Activated CD4-positive, alpha-beta T cell treated with anti-CD3 and anti-CD28 coated beads for 36 hours (primary cell): ENCODE results near the gene GCNT3. TPM values are rescaled to one million over a fixed set of nuclear protein-coding genes. Genes with fewer than 3 reads are reported as not detected.

Experiments used
- ATAC-seq: fragments of 200-7000 bp; cut with Tn5 transposase; one replicate; pipeline ENCODE4 v1.10.0; 2021; ENCODE audit warnings: mild to moderate bottlenecking, moderate library complexity
- CTCF ChIA-PET: fragments of 350-600 bp; sonication (Branson Sonifier 250); formaldehyde crosslinking; loops from one replicate; lab custom pipeline; 2021; ENCODE audit warnings: antibody characterized with exemption; lab: Charles Lee
- POLR2A ChIA-PET: fragments of 350-600 bp; sonication (Branson Sonifier 250); formaldehyde crosslinking; loops from one replicate; lab custom pipeline; 2021; ENCODE audit warnings: antibody characterized with exemption, inconsistent platforms; lab: Charles Lee
- DNase-seq: peaks from one replicate; pipeline ENCODE4 v3.0.0-alpha.2; 2020
- H3K27ac Mint-ChIP-seq: one replicate; pipeline ENCODE4 v1.8.0; 2021; ENCODE audit warnings: mixed read lengths
- H3K27me3 Mint-ChIP-seq: one replicate; pipeline ENCODE4 v1.8.0; 2021; ENCODE audit warnings: mixed read lengths
- H3K36me3 Mint-ChIP-seq: one replicate; pipeline ENCODE4 v1.8.0; 2021; ENCODE audit warnings: low read depth, mixed read lengths
- H3K4me1 Mint-ChIP-seq: one replicate; pipeline ENCODE4 v1.8.0; 2021; ENCODE audit warnings: mixed read lengths
- H3K4me3 Mint-ChIP-seq: one replicate; pipeline ENCODE4 v1.8.0; 2021; ENCODE audit warnings: mild to moderate bottlenecking, moderate library complexity, mixed read lengths
- H3K9me3 Mint-ChIP-seq: one replicate; pipeline ENCODE4 v1.8.0; 2021; ENCODE audit warnings: low read depth, mixed read lengths
- intact Hi-C, 2 experiments: fragments of 100-400 bp; cut with DNase I in 1 of 2; cut with micrococcal nuclease in 1 of 2; formaldehyde crosslinking; loops; one replicate each; pipeline versions ENCODE4 v1.14.2 to v1.15.1; 2022 to 2024; cut with DNase I, micrococcal nuclease
- total RNA-seq, 2 experiments: library from RNA; stranded (reverse); gene quantifications; one replicate each; pipeline ENCODE4 v1.2.3, GENCODE V29; 2021

Gene GCNT3
- total RNA-seq: not detected

- CTCF ChIA-PET: interaction anchor here (0.6 to 1.7 kb wide), 5 partner anchors 18 to 83 kb away, joined by 3 to 5 read pairs (median 3); no protein-coding TSS in a partner anchor
These were observed at the start of gene GCNT3 for GRCh38 chr15:59611276-59612260. Gene GCNT3, plus strand, starts transcription at chr15:59611783. Its CDS starts 6,456 bp downstream, at chr15:59618239.

GRCh38 chr15:59562448-59563186 lies 49.0 kb upstream of the GCNT3 start:
- no peaks in the 10 kb centered on the region for H3K4me1 Mint-ChIP-seq
- H3K4me3 Mint-ChIP-seq: no peak overlapping the region
- H3K36me3 Mint-ChIP-seq: no peaks in the 10 kb centered on the region
- no peak for ATAC-seq
- CTCF ChIA-PET: interaction anchor here (0.6 to 1.0 kb wide), 3 partner anchors 29 to 333 kb away, joined by 3 to 4 read pairs (median 3); no protein-coding TSS in a partner anchor
- H3K9me3 Mint-ChIP-seq: peaks cover 2% of the 10 kb centered on the region
- intact Hi-C loops: no loop called here
- no peak for DNase-seq
- POLR2A ChIA-PET: no interaction called here
- no peak overlapping the region for H3K27ac Mint-ChIP-seq
- H3K27me3 Mint-ChIP-seq: peaks cover 3% of the 10 kb centered on the region

More at GRCh38 chr15:59611276-59612260, at the start of gene GCNT3:
- no peaks in the 10 kb centered on the region for H3K9me3 Mint-ChIP-seq
- no peak for DNase-seq
- no peak for ATAC-seq
- intact Hi-C loops: no loop called here
- peaks cover 4% of the 10 kb centered on the region for H3K4me1 Mint-ChIP-seq
- peaks cover 20% of the 10 kb centered on the region for H3K27me3 Mint-ChIP-seq
- no peaks in the 10 kb centered on the region for H3K36me3 Mint-ChIP-seq
- no peak within 1 kb of the TSS for H3K27ac Mint-ChIP-seq
- H3K4me3 Mint-ChIP-seq: no peak within 1 kb of the TSS
- POLR2A ChIA-PET: no interaction called here

GRCh38 chr15:59565299-59565698 lies 46.3 kb upstream of the GCNT3 start:
- peaks cover 6% of the 10 kb centered on the region for H3K27me3 Mint-ChIP-seq
- peaks cover 2% of the 10 kb centered on the region for H3K9me3 Mint-ChIP-seq
- intact Hi-C loops: no loop called here
- ChIA-PET POLR2A (no interaction called here), CTCF (no interaction called here)
- no peaks in the 10 kb centered on the region for H3K4me1 Mint-ChIP-seq
- H3K4me3 Mint-ChIP-seq: no peak overlapping the region
- DNase-seq (no peak), ATAC-seq (no peak)
- H3K27ac Mint-ChIP-seq: no peak overlapping the region
- no peaks in the 10 kb centered on the region for H3K36me3 Mint-ChIP-seq

- Mint-ChIP-seq H3K27ac (no peak overlapping the region), H3K9me3 (peaks cover 2% of the 10 kb centered on the region), H3K4me1 (no peaks in the 10 kb centered on the region), H3K36me3 (no peaks in the 10 kb centered on the region), H3K4me3 (no peak overlapping the region), H3K27me3 (peaks cover 6% of the 10 kb centered on the region)
- no peak for ATAC-seq
- POLR2A ChIA-PET: no interaction called here
- CTCF ChIA-PET: interaction anchor here (0.6 to 1.0 kb wide), 4 partner anchors 18 to 1594 kb away, joined by 3 read pairs; no protein-coding TSS in a partner anchor
- intact Hi-C loops: no loop called here
- DNase-seq: no peak
These were observed 44.3 kb upstream of the GCNT3 start for GRCh38 chr15:59567324-59567723.

GRCh38 chr15:59569477-59569876 lies 42.1 kb upstream of the GCNT3 start:
- H3K27ac Mint-ChIP-seq: no peak overlapping the region
- H3K4me3 Mint-ChIP-seq: no peak overlapping the region
- H3K4me1 Mint-ChIP-seq: no peaks in the 10 kb centered on the region
- H3K9me3 Mint-ChIP-seq: peaks cover 2% of the 10 kb centered on the region
- CTCF ChIA-PET: interaction anchor here (0.7 kb wide), 1 partner anchor 27 kb away, joined by 4 read pairs; no protein-coding TSS in a partner anchor
- DNase-seq: no peak
- intact Hi-C loops: no loop called here
- H3K27me3 Mint-ChIP-seq: peaks cover 6% of the 10 kb centered on the region
- ATAC-seq: no peak
- POLR2A ChIA-PET: no interaction called here
- no peaks in the 10 kb centered on the region for H3K36me3 Mint-ChIP-seq

GRCh38 chr15:59570315-59570714 lies 41.3 kb upstream of the GCNT3 start:
- no peak for DNase-seq
- Mint-ChIP-seq H3K27me3 (peaks cover 6% of the 10 kb centered on the region), H3K4me1 (no peaks in the 10 kb centered on the region), H3K9me3 (peaks cover 2% of the 10 kb centered on the region), H3K27ac (no peak overlapping the region), H3K36me3 (no peaks in the 10 kb centered on the region), H3K4me3 (no peak overlapping the region)
- intact Hi-C loops: no loop called here
- ChIA-PET POLR2A (no interaction called here), CTCF (interaction anchor here (0.7 kb wide), 2 partner anchors 11 to 26 kb away, joined by 3 to 4 read pairs; no protein-coding TSS in a partner anchor)
- ATAC-seq: no peak

- CTCF ChIA-PET: no interaction called here
- intact Hi-C loops: loop anchor here in 1 of 2 experiments (2.0 kb wide), 1 partner anchor 55 kb away; no protein-coding TSS in a partner anchor
- no peaks in the 10 kb centered on the region for H3K36me3 Mint-ChIP-seq
- no peak overlapping the region for H3K4me3 Mint-ChIP-seq
- H3K27me3 Mint-ChIP-seq: peaks cover 5% of the 10 kb centered on the region
- no peaks in the 10 kb centered on the region for H3K4me1 Mint-ChIP-seq
- POLR2A ChIA-PET: no interaction called here
- no peak overlapping the region for H3K27ac Mint-ChIP-seq
- no peak for DNase-seq
- H3K9me3 Mint-ChIP-seq: no peaks in the 10 kb centered on the region
- no peak for ATAC-seq
These were observed 40.0 kb upstream of the GCNT3 start for GRCh38 chr15:59571606-59572005.

- no peak for DNase-seq
- Mint-ChIP-seq H3K9me3 (no peaks in the 10 kb centered on the region), H3K4me1 (peaks cover 10% of the 10 kb centered on the region), H3K36me3 (no peaks in the 10 kb centered on the region), H3K27me3 (peaks cover 6% of the 10 kb centered on the region), H3K4me3 (no peak overlapping the region), H3K27ac (no peak overlapping the region)
- POLR2A ChIA-PET: no interaction called here
- ATAC-seq: no peak
- CTCF ChIA-PET: no interaction called here
- intact Hi-C loops: loop anchor here in 1 of 2 experiments (5.0 kb wide), 1 partner anchor 59 kb away; no protein-coding TSS in a partner anchor
These were observed 28.5 kb upstream of the GCNT3 start for GRCh38 chr15:59583088-59583487.

- intact Hi-C loops: no loop called here
- peaks cover 4% of the 10 kb centered on the region for H3K27me3 Mint-ChIP-seq
- DNase-seq (no peak), ATAC-seq (no peak)
- H3K27ac Mint-ChIP-seq: no peak overlapping the region
- H3K9me3 Mint-ChIP-seq: no peaks in the 10 kb centered on the region
- no peak overlapping the region for H3K4me3 Mint-ChIP-seq
- CTCF ChIA-PET: interaction anchor here (0.6 to 0.7 kb wide), 2 partner anchors 50 to 76 kb away, joined by 3 to 4 read pairs; no protein-coding TSS in a partner anchor
- H3K4me1 Mint-ChIP-seq: peaks cover 30% of the 10 kb centered on the region
- POLR2A ChIA-PET: interaction anchor here (0.5 kb wide), 1 partner anchor 861 kb away, joined by 4 read pairs; no protein-coding TSS in a partner anchor
- H3K36me3 Mint-ChIP-seq: no peaks in the 10 kb centered on the region
These were observed 24.3 kb upstream of the GCNT3 start for GRCh38 chr15:59587085-59587826.

GRCh38 chr15:59590027-59590426 lies 21.6 kb upstream of the GCNT3 start:
- intact Hi-C loops: loop anchor here in 1 of 2 experiments (2.0 kb wide), 1 partner anchor 99 kb away; the partner anchor contains the start of gene BNIP2
- H3K4me3 Mint-ChIP-seq: peak overlapping the region; percentile 54
- H3K9me3 Mint-ChIP-seq: no peaks in the 10 kb centered on the region
- POLR2A ChIA-PET: interaction anchor here (0.6 kb wide), 1 partner anchor 1227 kb away, joined by 3 read pairs; no protein-coding TSS in a partner anchor
- H3K4me1 Mint-ChIP-seq: peaks cover 30% of the 10 kb centered on the region
- CTCF ChIA-PET: interaction anchor here (1.0 to 1.2 kb wide), 2 partner anchors 9 to 27 kb away, joined by 3 read pairs; no protein-coding TSS in a partner anchor
- H3K36me3 Mint-ChIP-seq: no peaks in the 10 kb centered on the region
- peak; percentile 30 for DNase-seq
- ATAC-seq: peak; percentile 91
- peaks cover 4% of the 10 kb centered on the region for H3K27me3 Mint-ChIP-seq
- H3K27ac Mint-ChIP-seq: peak overlapping the region; percentile 83
